ENCODE measurements around the gene FCRL2.

The FCRL2 gene

GRCh38 chr1:157732755-157733154 is 44.2 kb downstream of the FCRL2 start:
- TF ChIP-seq TAF1 (IDR thresholded peaks at IDR 0.05; ENCODE audit: low read depth), result no peak
- no peak for TF ChIP-seq EP300 (IDR thresholded peaks at IDR 0.05; ENCODE audit: borderline replicate concordance)
- TF ChIP-seq MAX (IDR thresholded peaks at IDR 0.05), result no peak
- no peak for TF ChIP-seq USF1 (IDR thresholded peaks at IDR 0.05)
- no peak for TF ChIP-seq TEAD4 (IDR thresholded peaks at IDR 0.05)
- no peak for TF ChIP-seq FOXM1 (IDR thresholded peaks at IDR 0.05; ENCODE audit: borderline replicate concordance, low read depth)
- no peak for TF ChIP-seq ZBTB7A (IDR thresholded peaks at IDR 0.05; ENCODE audit: low read depth)
- TF ChIP-seq RAD21 (IDR thresholded peaks at IDR 0.05; ENCODE audit: low read depth), result no peak
- TF ChIP-seq TCF12 (IDR thresholded peaks at IDR 0.05; ENCODE audit: low read depth), result no peak
- TF ChIP-seq YY1 (IDR thresholded peaks at IDR 0.05; ENCODE audit: low read depth), result no peak
- no peak for TF ChIP-seq CEBPB (IDR thresholded peaks at IDR 0.05)
- no peak for TF ChIP-seq EGR1 (IDR thresholded peaks at IDR 0.05)
- TF ChIP-seq REST (IDR thresholded peaks at IDR 0.05; ENCODE audit: low read depth), result no peak
- TF ChIP-seq NFIC (IDR thresholded peaks at IDR 0.05), result no peak
- no peak for TF ChIP-seq CREB1 (IDR thresholded peaks at IDR 0.05; ENCODE audit: low read depth)

GRCh38 chr1:157725221-157725577 is 51.7 kb downstream of the FCRL2 start:
- TF ChIP-seq EGR1 (IDR thresholded peaks at IDR 0.05) (no peak), ZBTB7A (IDR thresholded peaks at IDR 0.05; ENCODE audit: low read depth) (no peak), TAF1 (IDR thresholded peaks at IDR 0.05; ENCODE audit: low read depth) (no peak), CEBPB (IDR thresholded peaks at IDR 0.05) (no peak), YY1 (IDR thresholded peaks at IDR 0.05; ENCODE audit: low read depth) (no peak), NFIC (IDR thresholded peaks at IDR 0.05) (no peak), USF1 (IDR thresholded peaks at IDR 0.05) (no peak), FOXM1 (IDR thresholded peaks at IDR 0.05; ENCODE audit: borderline replicate concordance, low read depth) (no peak), REST (IDR thresholded peaks at IDR 0.05; ENCODE audit: low read depth) (no peak), TCF12 (IDR thresholded peaks at IDR 0.05; ENCODE audit: low read depth) (no peak), TEAD4 (IDR thresholded peaks at IDR 0.05) (no peak), CREB1 (IDR thresholded peaks at IDR 0.05; ENCODE audit: low read depth) (no peak), RAD21 (IDR thresholded peaks at IDR 0.05; ENCODE audit: low read depth) (no peak)

- TF ChIP-seq CREB1 (IDR thresholded peaks at IDR 0.05; ENCODE audit: low read depth), result no peak
- TF ChIP-seq MAX (IDR thresholded peaks at IDR 0.05), result no peak
- TF ChIP-seq NFIC (IDR thresholded peaks at IDR 0.05), result no peak
- no peak for TF ChIP-seq TCF12 (IDR thresholded peaks at IDR 0.05; ENCODE audit: low read depth)
- TF ChIP-seq ZBTB7A (IDR thresholded peaks at IDR 0.05; ENCODE audit: low read depth), result no peak
- no peak for TF ChIP-seq REST (IDR thresholded peaks at IDR 0.05; ENCODE audit: low read depth)
- TF ChIP-seq EP300 (IDR thresholded peaks at IDR 0.05; ENCODE audit: borderline replicate concordance), result no peak
- TF ChIP-seq USF1 (IDR thresholded peaks at IDR 0.05), result no peak
- TF ChIP-seq TAF1 (IDR thresholded peaks at IDR 0.05; ENCODE audit: low read depth), result no peak
- TF ChIP-seq YY1 (IDR thresholded peaks at IDR 0.05; ENCODE audit: low read depth), result no peak
- no peak for TF ChIP-seq TEAD4 (IDR thresholded peaks at IDR 0.05)
- TF ChIP-seq CEBPB (IDR thresholded peaks at IDR 0.05), result no peak
These were observed 52.3 kb downstream of the FCRL2 start for GRCh38 chr1:157724537-157725220.

GRCh38 chr1:157723157-157723556 is 53.8 kb downstream of the FCRL2 start:
- TF ChIP-seq EGR1 (IDR thresholded peaks at IDR 0.05), result no peak
- TF ChIP-seq CEBPB (IDR thresholded peaks at IDR 0.05), result no peak
- no peak for TF ChIP-seq CREB1 (IDR thresholded peaks at IDR 0.05; ENCODE audit: low read depth)
- no peak for TF ChIP-seq ZBTB7A (IDR thresholded peaks at IDR 0.05; ENCODE audit: low read depth)
